ENCODE measurements around the gene PRR11. TPM values are rescaled to one million over a fixed set of nuclear protein-coding genes. Genes with fewer than 3 reads are reported as not detected.

PRR11 gene
- total RNA-seq (2021; fragmentation: NEBNext Ultra II Directional; extraction: Animal tissue kit (Norgen Biotek cat#: 25700)) = 10 to 100 TPM; 30.8 to 78.9 (median 72.7) TPM
- long read RNA-seq, partial matches to known transcripts = 1 of 6 reads
- long read RNA-seq, other reads (novel, unspliced or antisense) = 2 of 6 reads

- H3K36me3 Mint-ChIP-seq (ENCODE audit: low read depth) = peaks cover 4% of the 10 kb centered on the region; the same call in 1 of the 2 replicates
- H3K9me3 Mint-ChIP-seq = no peaks in the 10 kb centered on the region
- H3K4me3 Mint-ChIP-seq = no peak within 1 kb of the TSS
- H3K27ac Mint-ChIP-seq = no peak within 1 kb of the TSS
- H3K4me1 Mint-ChIP-seq (ENCODE audit: low read depth) = peaks cover 66% of the 10 kb centered on the region
- no peaks in the 10 kb centered on the region for H3K27me3 Mint-ChIP-seq (ENCODE audit: insufficient read depth)
- TF ChIP-seq CTCF (IDR thresholded peaks at IDR 0.05) = no peak
- peak; percentile 100 for DNase-seq
These were observed at the start of gene PRR11 for GRCh38 chr17:59155439-59156177. TSS of gene PRR11 (plus strand) at chr17:59155746. CDS start at chr17:59169753, 14,007 bp downstream.

- Mint-ChIP-seq H3K4me1 (ENCODE audit: low read depth) (peaks cover 27% of the 10 kb centered on the region), H3K36me3 (ENCODE audit: low read depth) (peaks cover 14% of the 10 kb centered on the region), H3K4me3 (peak overlapping the region; percentile 95), H3K27ac (peak overlapping the region; percentile 80), H3K27me3 (ENCODE audit: insufficient read depth) (peaks cover 5% of the 10 kb centered on the region; the same call in 1 of the 2 replicates), H3K9me3 (no peaks in the 10 kb centered on the region)
- DNase-seq = peak; percentile 26
- no peak for TF ChIP-seq CTCF (IDR thresholded peaks at IDR 0.05)
These were observed 49.6 kb upstream of the PRR11 start for GRCh38 chr17:59105852-59106462.

GRCh38 chr17:59106463-59107305, 48.9 kb upstream of the PRR11 start, which contains the start of gene TRIM37:
TSS of gene TRIM37 (minus strand) at chr17:59106880. CDS start at chr17:59106461, 419 bp downstream.
- peak within 1 kb of the TSS; percentile 80 for H3K27ac Mint-ChIP-seq
- H3K27me3 Mint-ChIP-seq (ENCODE audit: insufficient read depth) = peaks cover 5% of the 10 kb centered on the region; the same call in 1 of the 2 replicates
- no peaks in the 10 kb centered on the region for H3K9me3 Mint-ChIP-seq
- peak within 1 kb of the TSS; percentile 95 for H3K4me3 Mint-ChIP-seq
- peaks cover 27% of the 10 kb centered on the region for H3K4me1 Mint-ChIP-seq (ENCODE audit: low read depth)
- peak; percentile 34 for TF ChIP-seq CTCF (IDR thresholded peaks at IDR 0.05)
- H3K36me3 Mint-ChIP-seq (ENCODE audit: low read depth) = peaks cover 14% of the 10 kb centered on the region
- peak; percentile 98 for DNase-seq

- Mint-ChIP-seq H3K9me3 (no peaks in the 10 kb centered on the region), H3K27ac (peak overlapping the region; percentile 80), H3K36me3 (ENCODE audit: low read depth) (peaks cover 14% of the 10 kb centered on the region), H3K4me1 (ENCODE audit: low read depth) (peaks cover 27% of the 10 kb centered on the region), H3K4me3 (peak overlapping the region; percentile 95), H3K27me3 (ENCODE audit: insufficient read depth) (peaks cover 5% of the 10 kb centered on the region; the same call in 1 of the 2 replicates)
- TF ChIP-seq CTCF (IDR thresholded peaks at IDR 0.05) = no peak
- DNase-seq = no peak
These were observed 48.3 kb upstream of the PRR11 start for GRCh38 chr17:59107306-59107670.
